HL-60/S4 treated with phorbol 12-myristate 13-acetate at 8.2 ng/mL for 4 days and 3 days (cell line): ENCODE measurements around the gene SLCO1A2.
"Not testable (repeated sequence)": the region's sequence is repeated elsewhere in the genome, so short reads cannot be mapped to it uniquely, and the experiment has no call there.

ENCODE experiments used
- in situ Hi-C: fragments of 300-500 bp; cut with MboI; formaldehyde crosslinking; loops from 2 replicates; pipeline ENCODE4 v1.15.0; 2022; ENCODE audit warnings: low sequenced_read_pairs

The SLCO1A2 gene

DNA sequence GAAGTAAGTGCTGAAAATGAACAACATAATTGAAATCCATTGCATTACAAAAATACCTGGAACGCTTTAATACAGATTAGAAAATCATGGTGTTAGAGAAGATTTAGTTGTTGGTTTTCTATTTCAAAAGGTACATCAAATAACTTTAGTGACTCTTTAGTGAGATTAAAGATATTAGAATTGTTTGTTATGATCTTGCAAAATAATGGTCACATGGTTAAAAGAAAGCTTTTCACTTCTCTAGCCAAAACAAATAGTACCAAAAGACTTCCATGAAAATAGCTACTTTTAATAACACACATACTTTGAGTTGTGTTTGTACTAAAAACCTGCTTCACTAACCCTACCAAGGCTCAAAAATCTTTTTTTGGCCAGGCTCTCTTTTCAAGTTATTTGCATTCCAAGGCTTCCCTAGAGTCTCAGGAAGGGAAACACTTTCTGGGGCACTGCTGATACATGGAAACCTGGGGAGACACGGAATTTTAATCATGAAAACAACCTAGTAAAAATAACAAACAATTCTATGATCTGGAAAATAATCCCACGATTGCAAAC is at the start of gene SLCO1A2:
Gene SLCO1A2, minus strand, starts transcription at position 147 of the 555 bp plus-strand sequence. CDS start 270 bp downstream, outside the sequence.
- in situ Hi-C loops, result no loop called here

- in situ Hi-C loops, result no loop called here
Observed at GRCh38 chr12:21384261-21384660, 49.5 kb upstream of the SLCO1A2 start.

DNA sequence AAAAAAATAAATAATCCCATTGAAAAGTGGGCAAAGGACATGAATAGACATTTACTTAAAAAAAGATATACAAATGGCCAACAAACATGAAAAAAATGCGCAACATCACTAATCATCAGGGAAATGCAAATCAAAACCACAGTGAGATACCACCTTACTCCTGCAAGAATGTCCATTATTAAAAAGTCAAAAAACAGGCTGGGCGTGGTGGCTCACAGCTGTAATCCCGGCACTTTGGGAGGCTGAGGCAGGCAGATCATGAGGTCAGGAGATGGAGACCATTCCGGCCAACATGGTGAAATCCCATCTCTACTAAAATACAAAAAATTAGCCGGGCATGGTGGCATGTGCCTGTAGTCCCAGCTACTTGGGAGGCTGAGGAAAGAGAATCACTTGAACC is 46.6 kb upstream of the SLCO1A2 start:
- in situ Hi-C loops, result not testable (repeated sequence)

DNA sequence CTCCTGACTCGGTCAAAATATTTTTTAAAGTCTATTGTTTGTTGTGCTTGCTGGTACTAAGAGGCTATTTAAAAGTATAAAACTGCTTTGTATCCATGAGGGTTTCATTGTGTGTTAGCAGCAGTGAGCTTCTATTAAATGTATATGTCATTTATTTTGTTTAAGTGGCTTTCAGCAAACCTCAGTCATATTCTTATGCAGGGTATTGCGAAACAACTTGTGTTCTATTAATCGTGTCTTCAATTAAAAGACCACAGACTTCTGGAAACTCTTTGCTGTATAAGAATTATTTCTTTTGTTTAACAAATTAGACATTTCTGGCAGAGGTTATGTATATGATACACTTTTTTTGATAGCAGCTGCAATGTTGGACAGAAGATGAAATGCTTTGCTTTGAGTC is 44.5 kb upstream of the SLCO1A2 start:
- in situ Hi-C loops, result no loop called here

- in situ Hi-C loops, result no loop called here
Observed at GRCh38 chr12:21372602-21373001, 37.9 kb upstream of the SLCO1A2 start, which contains the start of gene IAPP. Gene IAPP (plus strand): TSS chr12:21372902. CDS start chr12:21373352, 450 bp downstream.

DNA sequence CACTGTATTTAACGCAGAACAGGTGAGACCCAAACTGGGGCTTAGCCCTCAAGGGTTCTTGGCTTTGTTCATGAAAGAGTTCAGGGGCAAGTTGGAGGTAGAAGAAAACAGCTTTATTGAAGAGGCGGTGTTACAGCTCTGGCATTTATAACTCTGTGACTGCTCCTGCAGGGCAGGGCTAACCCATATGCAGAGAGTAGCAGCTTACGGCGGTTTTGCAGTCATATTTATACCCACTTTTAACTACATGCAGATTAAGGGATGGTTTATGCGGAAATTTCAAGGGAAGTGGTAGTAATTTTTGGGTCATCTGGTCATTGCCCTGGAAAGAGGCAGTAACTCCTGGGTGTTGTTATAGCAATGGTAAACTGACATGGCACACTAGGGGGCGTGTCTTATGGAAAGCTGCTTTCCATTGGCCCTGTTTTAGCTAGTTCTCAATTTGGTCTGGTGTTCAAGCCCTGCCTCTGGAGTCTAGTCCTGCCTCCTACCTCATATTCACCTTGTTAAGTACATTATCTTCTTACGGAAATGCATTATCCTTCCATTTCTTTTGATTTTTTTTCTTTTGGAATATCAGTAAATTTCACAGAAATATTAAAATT is 36.2 kb upstream of the SLCO1A2 start:
- in situ Hi-C loops, result no loop called here

- in situ Hi-C loops, result no loop called here
Observed at GRCh38 chr12:21369141-21369980, 34.6 kb upstream of the SLCO1A2 start.

GRCh38 chr12:21360632-21361031 is 25.9 kb upstream of the SLCO1A2 start:
- in situ Hi-C loops, result not testable (repeated sequence)

DNA sequence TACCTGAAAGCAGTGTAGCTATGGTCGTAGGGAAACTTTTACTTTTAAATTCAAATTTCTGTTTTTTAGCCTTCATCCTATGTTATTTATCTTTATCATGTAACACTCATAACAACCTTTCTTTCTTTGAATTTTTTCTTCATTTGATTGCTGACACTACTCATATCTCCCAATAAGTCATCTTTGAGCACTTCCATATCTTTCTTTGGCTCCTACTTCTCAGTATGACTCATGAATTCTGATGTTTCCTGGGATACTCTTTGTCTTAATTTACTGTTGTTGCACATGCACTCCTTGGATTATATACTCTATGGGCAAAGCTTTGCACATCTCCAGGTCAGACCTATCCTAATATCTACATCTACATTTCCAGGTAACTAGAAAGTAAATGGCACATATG is 19.9 kb upstream of the SLCO1A2 start:
- in situ Hi-C loops, result no loop called here

DNA sequence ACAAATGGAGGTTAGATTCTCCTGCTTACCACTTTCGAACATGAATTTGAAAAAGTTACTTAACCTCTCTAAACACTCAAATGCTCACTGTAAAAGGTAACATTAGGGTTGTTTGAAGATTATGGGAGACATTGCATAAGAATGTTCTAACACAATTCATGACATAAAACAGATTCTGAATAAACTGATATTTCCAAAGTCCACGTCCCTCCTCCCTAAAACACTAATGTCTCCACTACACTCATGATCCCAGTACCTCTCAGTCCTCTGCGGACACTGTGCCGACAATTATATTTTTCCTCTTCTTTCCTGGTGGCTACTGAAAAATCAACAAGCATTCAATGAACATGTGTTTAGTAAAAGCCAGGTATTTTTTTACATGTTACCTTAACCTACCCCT is 19.2 kb upstream of the SLCO1A2 start:
- in situ Hi-C loops, result no loop called here

DNA sequence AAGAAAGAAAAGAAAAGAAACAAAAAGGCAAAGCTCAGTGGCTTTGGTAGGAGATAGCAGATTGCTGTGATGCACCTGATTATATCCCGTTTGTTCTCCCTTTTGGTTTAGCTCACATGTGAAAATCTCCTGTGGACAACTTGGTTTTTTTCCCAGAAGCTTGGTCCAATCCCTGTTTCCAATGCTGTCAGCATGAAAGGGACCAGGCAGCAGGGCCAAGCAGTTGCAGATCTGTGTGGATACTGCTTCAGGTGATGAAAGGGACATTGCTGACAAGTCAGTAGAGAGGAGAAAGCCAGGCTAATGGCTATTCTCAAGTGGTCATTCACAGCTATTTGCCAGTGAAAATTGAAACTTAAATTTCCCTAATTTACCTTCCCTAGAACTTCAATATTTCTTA is 18.8 kb upstream of the SLCO1A2 start:
- in situ Hi-C loops, result no loop called here

GRCh38 chr12:21350975-21351374 is 16.3 kb upstream of the SLCO1A2 start:
- in situ Hi-C loops, result no loop called here

DNA sequence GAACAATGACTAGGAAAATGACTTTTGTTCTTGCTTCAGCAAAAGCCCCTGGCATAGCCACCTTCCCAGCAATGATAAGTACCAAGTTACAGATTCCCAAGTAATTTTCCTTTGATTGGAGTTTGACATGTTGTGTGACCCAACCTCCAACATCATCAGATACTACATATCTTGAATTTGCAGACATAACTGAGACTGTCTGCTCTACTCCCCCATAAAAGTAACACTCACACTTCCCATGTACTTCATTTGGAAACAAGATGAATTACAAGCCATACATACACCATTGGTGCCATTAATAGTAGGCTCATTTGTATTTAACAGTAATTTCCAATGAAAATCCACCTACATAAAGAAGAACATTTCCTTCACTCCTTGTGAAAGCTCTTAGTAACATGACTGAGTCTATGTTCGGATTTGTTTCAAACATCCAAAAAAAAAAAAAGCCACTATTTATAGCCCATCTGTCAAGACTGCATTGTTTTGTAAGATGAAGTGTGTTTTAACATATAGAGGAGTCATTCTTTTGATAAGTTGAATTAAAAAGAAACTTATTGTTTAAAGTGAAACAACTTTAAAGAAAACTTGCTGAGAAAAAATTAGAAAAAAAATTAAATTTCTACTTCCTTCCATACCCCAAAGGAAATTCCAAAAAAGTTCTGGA is 12.0 kb upstream of the SLCO1A2 start:
- in situ Hi-C loops, result no loop called here

DNA sequence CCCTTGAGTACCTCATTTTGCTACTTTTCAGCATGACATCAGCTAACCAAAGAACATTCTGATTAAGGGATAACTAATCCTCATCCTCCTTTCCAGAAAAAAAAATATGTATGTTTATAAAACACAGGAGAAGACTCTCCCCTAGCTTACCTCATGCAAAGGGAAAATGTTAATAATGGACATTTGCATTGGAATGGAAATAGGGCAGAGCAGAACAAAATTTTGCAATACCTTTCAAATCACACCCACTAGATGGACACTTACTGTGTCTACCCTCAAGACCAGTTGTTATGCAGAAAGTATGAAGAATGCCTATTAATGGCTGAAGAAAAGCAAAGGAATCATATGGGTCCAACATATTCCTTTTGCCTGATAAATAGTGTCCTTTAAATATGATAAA is 8.9 kb upstream of the SLCO1A2 start:
- in situ Hi-C loops, result no loop called here

- in situ Hi-C loops, result no loop called here
Observed at GRCh38 chr12:21341769-21342168, 7.1 kb upstream of the SLCO1A2 start.

DNA sequence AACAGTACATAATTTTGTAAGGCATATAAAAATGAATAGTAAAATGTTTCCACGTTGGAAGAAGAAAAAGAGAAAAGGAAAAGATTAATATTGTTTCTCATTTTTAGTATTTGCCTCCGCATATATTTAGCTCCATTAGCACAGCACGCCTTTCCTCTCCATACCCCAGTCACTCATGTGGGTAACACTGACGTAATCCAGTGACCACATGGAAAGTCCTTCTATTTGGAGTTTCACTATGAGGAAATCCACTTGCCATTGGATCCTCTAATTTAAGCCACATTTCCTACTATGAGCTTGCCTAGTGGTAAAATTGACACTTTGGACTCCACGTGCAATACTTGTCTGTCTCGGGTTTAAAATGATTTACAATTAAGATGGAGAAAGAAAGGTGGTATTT is 5.7 kb upstream of the SLCO1A2 start:
- in situ Hi-C loops, result no loop called here

- in situ Hi-C loops, result no loop called here
Observed at GRCh38 chr12:21339921-21340320, 5.2 kb upstream of the SLCO1A2 start.

- in situ Hi-C loops, result no loop called here
Observed at GRCh38 chr12:21337959-21338744, 3.4 kb upstream of the SLCO1A2 start.

- in situ Hi-C loops, result no loop called here
Observed at GRCh38 chr12:21337453-21337852, 2.7 kb upstream of the SLCO1A2 start.

GRCh38 chr12:21336656-21337055 is 1.9 kb upstream of the SLCO1A2 start:
- in situ Hi-C loops, result no loop called here
